ENCODE measurements around the gene OR13C3. TPM values are rescaled to one million over a fixed set of nuclear protein-coding genes. Genes with fewer than 3 reads are reported as not detected.
"Not testable (repeated sequence)": the region's sequence is repeated elsewhere in the genome, so short reads cannot be mapped to it uniquely, and the experiment has no call there.

Gene OR13C3
- total and polyA plus RNA-seq, 9 of the 15 experiments (the other 6 are each of a cell fraction or from before 2014, with no cell fraction given) = not detected

DNA sequence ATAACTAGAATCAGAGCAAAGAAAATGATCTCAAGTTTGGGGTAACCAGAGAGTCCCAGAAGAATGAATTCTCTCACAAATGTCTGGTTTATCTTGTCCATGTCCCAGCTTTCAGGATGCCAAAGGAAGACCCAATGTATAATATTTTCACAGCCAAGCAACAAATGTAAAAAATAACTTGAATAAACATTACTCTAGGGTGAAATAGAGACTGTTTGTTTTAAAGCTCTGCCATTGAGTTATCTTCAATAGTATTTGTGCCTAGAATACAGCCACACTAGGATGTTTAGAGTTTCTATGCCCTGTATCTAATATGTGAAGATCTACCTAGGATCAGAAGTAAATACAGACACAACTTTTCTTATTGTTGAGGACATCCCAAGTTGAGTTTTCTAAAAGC, 9.5 kb downstream of the OR13C3 start, which contains the start of gene OR13C4:
Gene OR13C4 (minus strand): TSS at position 101 of the 400 bp plus-strand sequence. CDS start 0 bp downstream, at position 101.
- no TSS peak for BruUV-seq (replicated peaks)
- ChIA-PET POLR2A (no interaction called here), CTCF (ENCODE audit: low intra/inter-chr PET ratio) (no interaction called here)
- H4K20me1 ChIP-seq (replicated peaks; ENCODE audit: control insufficient read depth, insufficient read depth, low read length) = no peaks in the 10 kb centered on the region
- FAIRE-seq = no peak
- in situ Hi-C loops (cut with MboI) (no loop called here), intact Hi-C loops (cut with micrococcal nuclease) (no loop called here)
- H3K79me2 ChIP-seq (ENCODE audit: control insufficient read depth, insufficient read depth, low read length) = no peaks in the 10 kb centered on the region
- no peak within 1 kb of the TSS for H3K4me3 ChIP-seq
- TF ChIP-seq, protein P1, sequence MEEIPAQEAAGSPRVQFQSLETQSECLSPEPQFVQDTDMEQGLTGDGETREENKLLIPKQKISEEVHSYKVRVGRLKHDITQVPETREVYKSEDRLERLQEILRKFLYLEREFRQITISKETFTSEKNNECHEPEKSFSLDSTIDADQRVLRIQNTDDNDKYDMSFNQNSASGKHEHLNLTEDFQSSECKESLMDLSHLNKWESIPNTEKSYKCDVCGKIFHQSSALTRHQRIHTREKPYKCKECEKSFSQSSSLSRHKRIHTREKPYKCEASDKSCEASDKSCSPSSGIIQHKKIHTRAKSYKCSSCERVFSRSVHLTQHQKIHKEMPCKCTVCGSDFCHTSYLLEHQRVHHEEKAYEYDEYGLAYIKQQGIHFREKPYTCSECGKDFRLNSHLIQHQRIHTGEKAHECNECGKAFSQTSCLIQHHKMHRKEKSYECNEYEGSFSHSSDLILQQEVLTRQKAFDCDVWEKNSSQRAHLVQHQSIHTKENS (CRISPR knock-in tag; IDR thresholded peaks at IDR 0.05) = no peak
- TF ChIP-seq, protein P2, sequence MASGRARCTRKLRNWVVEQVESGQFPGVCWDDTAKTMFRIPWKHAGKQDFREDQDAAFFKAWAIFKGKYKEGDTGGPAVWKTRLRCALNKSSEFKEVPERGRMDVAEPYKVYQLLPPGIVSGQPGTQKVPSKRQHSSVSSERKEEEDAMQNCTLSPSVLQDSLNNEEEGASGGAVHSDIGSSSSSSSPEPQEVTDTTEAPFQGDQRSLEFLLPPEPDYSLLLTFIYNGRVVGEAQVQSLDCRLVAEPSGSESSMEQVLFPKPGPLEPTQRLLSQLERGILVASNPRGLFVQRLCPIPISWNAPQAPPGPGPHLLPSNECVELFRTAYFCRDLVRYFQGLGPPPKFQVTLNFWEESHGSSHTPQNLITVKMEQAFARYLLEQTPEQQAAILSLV (tag; IDR thresholded peaks at IDR 0.05) = no peak
- TF ChIP-seq MCM7 (IDR thresholded peaks at IDR 0.05) = no peak
- no peaks in the 10 kb centered on the region for H3K9me3 ChIP-seq (replicated peaks; ENCODE audit: control insufficient read depth, insufficient read depth, low read depth, low read length)
- no peak for DNase-seq (ENCODE audit: extremely low read depth in 1 of 4, low spot score in 3 of 4)
- H3K27ac ChIP-seq (ENCODE audit: extremely low read depth, low read depth, low read length) = no peak within 1 kb of the TSS
- H3K4me2 ChIP-seq (ENCODE audit: insufficient read depth, low read length) = no peak within 1 kb of the TSS
- no peaks in the 10 kb centered on the region for H3K27me3 ChIP-seq (ENCODE audit: control insufficient read depth in 2 of 2, insufficient read depth in 2 of 2, low read length in 2 of 2)
- H3K36me3 ChIP-seq (ENCODE audit: control insufficient read depth, insufficient read depth, low read length) = no peaks in the 10 kb centered on the region
- H3K9me1 ChIP-seq (ENCODE audit: control insufficient read depth, insufficient read depth, low read length) = no peaks in the 10 kb centered on the region
- H2AFZ ChIP-seq (ENCODE audit: low read depth, low read length) = no peak within 1 kb of the TSS
- H3K9ac ChIP-seq (ENCODE audit: insufficient read depth in 1 of 2, low read depth in 2 of 2, low read length in 2 of 2) = no peak within 1 kb of the TSS
- no peaks in the 10 kb centered on the region for H3K4me1 ChIP-seq (replicated peaks in 1 of 2; ENCODE audit: control insufficient read depth in 2 of 2, insufficient read depth in 2 of 2, low read length in 2 of 2)
- no peak for ATAC-seq

DNA sequence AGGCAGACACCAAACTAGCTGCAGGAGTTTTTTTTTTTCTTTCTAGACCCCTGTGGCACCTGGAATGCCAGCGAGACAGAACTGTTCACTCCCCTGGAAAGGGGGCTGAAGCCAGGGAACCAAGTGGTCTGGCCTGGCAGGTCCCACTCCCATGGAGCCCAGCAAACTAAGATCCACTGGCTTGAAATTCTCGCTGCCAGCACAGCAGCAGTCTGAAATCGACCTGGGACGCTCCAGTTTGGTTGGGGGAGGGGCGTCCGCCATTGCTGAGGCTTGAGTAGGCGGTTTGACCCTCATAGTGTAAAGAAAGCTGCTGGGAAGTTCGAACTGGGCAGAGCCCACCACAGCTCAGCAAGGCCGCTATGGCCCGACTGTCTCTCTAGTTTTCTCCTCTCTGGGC, 16.4 kb downstream of the OR13C3 start:
- in situ Hi-C loops (cut with MboI); ATAC-seq; H4K20me1 ChIP-seq (replicated peaks; ENCODE audit: control insufficient read depth, insufficient read depth, low read length); H3K4me3 ChIP-seq; H3K9me3 ChIP-seq (replicated peaks; ENCODE audit: control insufficient read depth, insufficient read depth, low read depth, low read length); H2AFZ ChIP-seq (ENCODE audit: low read depth, low read length); H3K27ac ChIP-seq (ENCODE audit: extremely low read depth, low read depth, low read length); POLR2A ChIA-PET; CTCF ChIA-PET (ENCODE audit: low intra/inter-chr PET ratio); H3K27me3 ChIP-seq (ENCODE audit: control insufficient read depth in 2 of 2, insufficient read depth in 2 of 2, low read length in 2 of 2); BruUV-seq (replicated peaks); DNase-seq (ENCODE audit: extremely low read depth in 1 of 4, low spot score in 3 of 4); H3K36me3 ChIP-seq (ENCODE audit: control insufficient read depth, insufficient read depth, low read length); H3K9ac ChIP-seq (ENCODE audit: insufficient read depth in 1 of 2, low read depth in 2 of 2, low read length in 2 of 2); H3K4me2 ChIP-seq (ENCODE audit: insufficient read depth, low read length); intact Hi-C loops (cut with micrococcal nuclease); H3K9me1 ChIP-seq (ENCODE audit: control insufficient read depth, insufficient read depth, low read length); FAIRE-seq; H3K4me1 ChIP-seq (replicated peaks in 1 of 2; ENCODE audit: control insufficient read depth in 2 of 2, insufficient read depth in 2 of 2, low read length in 2 of 2); H3K79me2 ChIP-seq (ENCODE audit: control insufficient read depth, insufficient read depth, low read length): not testable (repeated sequence)
- 0% methylated on average over 9 of the region's 10 CpGs for WGBS (ENCODE audit: insufficient coverage, low coverage, missing lambda C conversion rate)
